ENCODE measurements around the gene ZDHHC16.

DNA sequence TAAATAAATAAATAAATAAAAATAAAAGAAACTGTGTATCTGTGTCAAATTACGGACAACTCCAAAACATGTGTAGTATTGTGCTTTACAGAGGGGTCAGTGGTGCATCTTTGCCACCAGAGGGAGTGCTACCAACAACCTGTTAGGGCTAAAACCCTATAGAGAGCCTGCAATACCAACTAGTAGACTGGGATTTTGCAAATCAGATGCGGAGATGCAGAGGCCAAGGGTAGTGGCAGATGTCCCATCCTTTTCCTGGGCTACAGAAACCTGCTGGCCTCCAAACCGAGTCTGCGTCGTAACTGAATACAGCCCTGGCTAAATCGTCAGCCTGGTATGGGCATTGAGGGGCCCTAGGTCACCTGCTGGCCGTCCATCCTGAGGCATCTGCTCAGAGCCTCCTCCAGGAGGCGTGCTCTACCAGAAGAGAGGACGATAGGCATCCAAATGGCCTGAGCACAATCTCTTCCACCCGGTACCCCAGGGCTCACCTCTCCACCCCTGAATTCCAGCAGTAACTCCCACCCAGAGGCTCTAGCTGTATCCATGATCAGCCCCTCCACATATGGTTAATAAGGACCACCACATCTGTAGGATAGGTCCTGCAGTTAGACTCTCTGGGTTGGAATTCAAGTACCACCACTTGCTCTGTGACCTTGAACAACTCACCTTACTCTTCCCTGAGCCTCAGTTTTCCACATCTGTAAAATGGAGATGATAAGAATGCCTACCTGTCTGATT is 38.6 kb upstream of the ZDHHC16 start:
- TF ChIP-seq CTCF (IDR thresholded peaks at IDR 0.05; ENCODE audit: low read length) (peak; percentile 83), EZH2 (optimal IDR thresholded peaks at IDR 0.05; ENCODE audit: low read depth, low read length) (no peak)

All from MM.1S (cell line).